GM10847 (cell line): Measurements from ENCODE around the gene DNAAF5.

Source experiments
- POLR2A ChIP-seq: IDR thresholded peaks from 2 replicates; pipeline ENCODE4 v1.6.1; 2011; ENCODE audit not compliant: insufficient read length; ENCODE audit errors: extremely low read depth

The DNAAF5 gene

GRCh38 chr7:835485-836401 is 109.2 kb downstream of the DNAAF5 start:
- no peak for TF ChIP-seq POLR2A
